Glomerular endothelial cell (primary cell): ENCODE data around the gene CDC14A. TPM values are rescaled to one million over a fixed set of nuclear protein-coding genes. Genes with fewer than 3 reads are reported as not detected.

Source experiments
- DNase-seq: peaks from one replicate; pipeline ENCODE4 v3.0.0-alpha.2; 2011; ENCODE audit warnings: low read depth, low spot score; ENCODE audit errors: extremely low read depth
- total RNA-seq: library from RNA; depleted of rRNA; stranded (reverse); fragments of >200 nt; gene quantifications from 2 replicates; pipeline ENCODE4 v1.2.3, GENCODE V29; 2015

The CDC14A gene
- total RNA-seq, 1 donor from 2014 or later, result 11.8 TPM

DNA sequence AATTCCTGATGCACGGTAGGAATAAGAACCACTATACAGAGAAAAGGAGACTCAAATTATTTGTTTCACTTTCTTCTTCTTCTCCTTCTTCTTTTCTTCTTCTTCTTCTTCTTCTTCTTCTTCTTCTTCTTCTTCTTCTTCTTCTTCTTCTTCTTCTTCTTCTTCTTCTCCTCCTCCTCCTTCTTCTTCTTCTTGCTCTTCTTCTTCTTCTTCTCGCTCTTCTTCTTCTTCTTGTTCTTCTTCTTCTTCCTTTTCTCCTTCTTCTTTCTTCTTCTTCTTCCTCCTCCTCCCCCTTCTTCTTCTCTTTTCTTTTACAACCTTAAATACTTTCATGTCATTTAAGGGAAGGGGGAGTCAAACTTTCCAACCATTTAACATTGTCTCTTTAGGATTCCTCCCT lies 174.6 kb downstream of the CDC14A start:
- no peak for DNase-seq

DNA sequence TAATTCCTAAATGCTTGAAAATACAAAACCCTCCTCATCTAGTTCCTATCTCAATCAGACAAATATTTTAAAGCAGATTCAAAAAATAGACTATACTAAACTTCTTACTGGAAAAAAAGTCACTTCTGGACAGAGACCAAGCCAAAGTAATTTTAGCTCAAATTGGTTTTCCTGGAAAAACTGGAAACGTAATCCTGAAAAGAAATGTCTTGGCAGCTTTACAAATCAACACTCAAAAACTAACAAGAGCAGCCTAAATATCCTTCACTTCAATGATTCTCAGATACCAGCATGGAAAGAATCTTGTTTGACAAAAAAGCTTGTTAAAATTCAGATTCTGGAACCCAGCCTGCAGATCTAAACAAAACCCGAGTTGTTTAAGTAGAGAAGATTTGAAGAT lies 176.6 kb downstream of the CDC14A start:
- no peak for DNase-seq

DNA sequence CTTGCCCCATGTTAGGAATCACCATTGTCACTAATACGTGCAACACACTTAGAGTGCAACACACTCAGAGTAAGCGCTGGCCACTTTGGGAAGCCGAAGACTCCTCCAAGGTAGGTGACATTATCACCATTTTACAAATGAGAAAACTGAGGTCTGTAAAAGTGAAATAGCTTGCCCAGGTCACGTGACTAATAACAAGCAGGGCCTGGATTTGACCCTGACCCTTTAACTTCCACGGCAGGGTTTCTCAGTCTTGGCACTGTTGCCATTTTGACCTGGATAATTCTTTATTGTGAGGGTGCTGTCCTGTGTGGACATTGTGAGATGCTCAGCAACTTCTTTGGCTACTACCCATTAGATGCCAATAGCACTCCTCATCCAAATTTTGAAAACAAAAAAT lies 177.8 kb downstream of the CDC14A start:
- no peak for DNase-seq

DNA sequence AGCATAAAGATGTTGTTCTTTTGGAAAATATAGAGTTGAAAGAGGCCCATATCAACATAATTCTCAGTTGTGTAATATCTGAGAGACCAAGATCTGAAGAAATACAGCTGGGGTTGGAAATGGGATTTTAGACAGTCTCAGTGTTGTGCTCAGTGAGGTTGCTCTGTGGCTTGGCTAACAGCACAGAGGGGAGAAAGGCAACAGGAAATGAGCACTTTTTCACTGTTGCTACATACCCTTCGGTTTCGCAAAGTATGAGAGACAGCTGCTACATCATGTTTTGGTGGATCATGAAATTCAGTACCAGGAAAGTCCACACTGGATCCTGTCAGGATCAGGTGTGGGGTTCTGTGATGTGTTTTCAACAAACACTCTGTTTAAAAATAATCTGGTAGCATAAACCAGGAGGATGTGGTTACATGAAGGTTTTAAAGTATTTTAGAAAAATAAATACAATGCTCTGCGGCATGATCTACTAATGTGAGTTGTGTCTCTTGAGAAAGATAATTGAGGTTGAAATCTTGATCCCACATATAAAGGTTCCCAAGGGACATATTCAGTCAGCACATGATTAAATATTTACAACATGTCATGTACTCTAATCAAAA lies 178.7 kb downstream of the CDC14A start:
- no peak for DNase-seq

DNA sequence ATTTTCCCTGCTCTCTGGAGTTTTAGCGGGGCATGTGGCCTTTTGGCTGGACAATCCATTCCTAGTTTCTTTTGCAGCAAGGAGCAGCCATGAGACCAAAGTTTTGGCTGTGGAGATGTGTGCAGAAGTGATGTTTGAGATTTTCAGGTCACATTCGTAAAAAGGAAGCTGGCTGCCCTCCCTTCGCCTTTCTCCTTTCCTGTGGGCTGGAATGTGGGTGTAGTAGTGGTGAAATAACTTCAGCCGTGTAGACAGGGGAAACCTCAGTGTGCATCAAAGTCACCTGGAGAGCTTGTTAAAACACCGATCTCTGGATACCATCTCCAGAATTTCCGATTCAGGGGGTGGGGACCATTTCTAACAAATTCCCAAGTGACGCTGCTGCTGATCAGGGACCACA lies 180.3 kb downstream of the CDC14A start:
- DNase-seq, result no peak

DNA sequence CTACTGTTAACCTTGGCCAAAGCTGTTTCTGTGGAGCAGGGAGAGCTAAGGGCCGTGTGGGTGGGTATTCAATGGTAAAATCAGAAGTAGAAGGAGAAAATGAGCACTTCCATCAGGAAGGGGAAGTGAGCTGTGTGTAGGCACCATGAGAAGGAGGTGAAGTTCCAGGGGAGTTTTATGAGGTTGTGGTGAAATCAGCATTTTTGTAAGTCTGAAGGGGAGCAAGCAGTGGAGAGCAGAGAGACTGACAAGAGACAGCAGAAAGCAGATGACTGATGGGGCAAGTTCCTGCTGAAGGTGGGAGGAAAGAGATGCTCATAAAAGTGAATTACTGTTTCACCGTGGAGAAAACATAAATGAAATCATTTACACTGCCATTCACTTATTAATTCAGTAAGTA lies 183.0 kb downstream of the CDC14A start:
- no peak for DNase-seq

DNA sequence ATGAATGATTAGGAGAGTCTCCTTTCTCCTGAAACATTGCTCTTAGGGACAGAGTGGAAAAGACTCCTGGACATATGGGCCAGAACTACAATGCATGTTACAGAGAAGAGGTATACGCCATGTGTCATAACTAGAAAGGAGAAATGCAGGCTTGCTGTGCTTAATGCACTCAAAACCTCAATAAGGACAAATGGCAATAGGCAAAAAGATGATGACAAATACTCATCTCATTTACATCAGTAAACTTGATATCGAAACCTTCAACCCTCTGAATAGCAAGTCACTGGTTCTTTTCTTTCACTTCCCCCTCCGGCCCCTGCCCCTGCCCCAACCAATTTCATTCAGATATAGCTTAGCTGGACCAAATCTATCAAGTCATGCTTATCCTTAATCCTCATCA lies 183.7 kb downstream of the CDC14A start:
- no peak for DNase-seq

DNA sequence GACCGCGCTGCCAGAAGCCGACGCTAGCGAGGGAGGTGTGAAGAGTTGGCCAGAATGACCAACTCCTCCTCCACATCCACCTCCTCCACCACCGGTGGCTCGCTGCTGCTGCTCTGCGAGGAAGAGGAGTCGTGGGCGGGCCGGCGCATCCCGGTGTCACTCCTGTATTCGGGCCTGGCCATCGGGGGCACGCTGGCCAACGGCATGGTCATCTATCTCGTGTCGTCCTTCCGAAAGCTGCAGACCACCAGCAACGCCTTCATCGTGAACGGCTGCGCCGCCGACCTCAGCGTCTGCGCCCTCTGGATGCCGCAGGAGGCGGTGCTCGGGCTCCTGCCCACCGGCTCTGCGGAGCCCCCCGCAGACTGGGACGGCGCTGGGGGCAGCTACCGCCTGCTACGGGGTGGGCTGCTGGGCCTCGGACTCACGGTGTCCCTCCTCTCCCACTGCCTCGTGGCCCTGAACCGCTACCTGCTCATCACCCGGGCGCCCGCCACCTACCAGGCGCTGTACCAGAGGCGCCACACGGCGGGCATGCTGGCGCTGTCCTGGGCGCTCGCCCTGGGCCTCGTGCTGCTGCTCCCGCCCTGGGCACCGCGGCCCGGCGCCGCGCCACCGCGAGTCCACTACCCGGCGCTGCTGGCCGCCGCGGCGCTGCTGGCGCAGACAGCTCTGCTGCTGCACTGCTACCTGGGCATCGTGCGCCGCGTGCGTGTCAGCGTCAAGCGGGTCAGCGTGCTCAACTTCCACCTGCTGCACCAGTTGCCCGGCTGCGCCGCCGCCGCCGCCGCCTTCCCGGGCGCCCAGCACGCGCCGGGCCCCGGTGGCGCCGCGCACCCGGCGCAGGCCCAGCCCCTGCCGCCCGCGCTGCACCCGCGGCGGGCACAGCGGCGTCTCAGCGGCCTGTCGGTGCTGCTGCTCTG lies 186.9 kb downstream of the CDC14A start:
- no peak for DNase-seq

DNA sequence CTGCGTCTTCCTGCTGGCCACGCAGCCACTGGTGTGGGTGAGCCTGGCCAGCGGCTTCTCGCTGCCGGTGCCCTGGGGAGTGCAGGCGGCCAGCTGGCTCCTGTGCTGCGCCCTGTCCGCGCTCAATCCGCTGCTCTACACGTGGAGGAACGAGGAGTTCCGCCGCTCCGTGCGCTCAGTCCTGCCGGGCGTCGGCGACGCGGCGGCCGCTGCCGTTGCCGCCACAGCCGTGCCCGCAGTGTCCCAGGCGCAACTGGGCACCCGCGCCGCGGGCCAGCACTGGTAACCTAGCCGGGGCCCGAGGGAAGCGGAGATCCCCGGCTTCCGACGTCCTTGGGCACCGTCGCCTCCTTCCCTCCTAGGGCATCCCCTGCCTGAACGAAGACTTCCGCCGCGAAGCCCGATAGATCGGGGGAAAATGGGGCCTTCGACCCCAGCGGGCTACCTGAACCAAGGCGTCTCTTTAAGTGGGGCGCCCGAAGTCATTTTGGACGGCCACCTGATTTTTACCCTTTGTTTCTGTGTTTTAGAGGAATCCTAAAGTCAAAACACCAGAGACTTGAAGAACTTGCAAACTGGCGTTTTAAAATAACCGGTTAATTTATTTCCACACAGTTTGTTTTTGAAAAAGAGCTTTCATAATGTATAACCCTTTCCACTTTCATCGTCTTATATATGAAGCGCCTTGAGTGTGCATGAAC lies 187.7 kb downstream of the CDC14A start:
- no peak for DNase-seq

DNA sequence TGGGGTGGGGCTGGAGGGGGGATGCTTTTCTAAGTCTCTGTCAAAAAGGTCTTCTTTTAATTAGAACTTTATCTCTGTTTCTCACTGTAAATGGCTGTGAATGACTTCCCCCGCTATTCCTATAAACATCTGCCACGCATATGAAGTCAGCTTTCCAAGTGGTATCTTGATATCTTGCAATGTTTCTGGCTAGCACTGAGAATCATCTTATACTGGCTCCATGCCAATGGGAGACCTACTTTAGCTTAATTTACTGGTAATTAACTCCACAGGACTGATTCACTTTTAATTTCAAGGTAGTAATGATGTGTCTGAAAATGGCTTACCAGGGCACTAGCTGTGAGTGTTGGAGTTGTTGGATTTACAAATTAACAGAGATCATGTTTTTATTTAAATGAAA lies 190.0 kb downstream of the CDC14A start:
- DNase-seq, result no peak

DNA sequence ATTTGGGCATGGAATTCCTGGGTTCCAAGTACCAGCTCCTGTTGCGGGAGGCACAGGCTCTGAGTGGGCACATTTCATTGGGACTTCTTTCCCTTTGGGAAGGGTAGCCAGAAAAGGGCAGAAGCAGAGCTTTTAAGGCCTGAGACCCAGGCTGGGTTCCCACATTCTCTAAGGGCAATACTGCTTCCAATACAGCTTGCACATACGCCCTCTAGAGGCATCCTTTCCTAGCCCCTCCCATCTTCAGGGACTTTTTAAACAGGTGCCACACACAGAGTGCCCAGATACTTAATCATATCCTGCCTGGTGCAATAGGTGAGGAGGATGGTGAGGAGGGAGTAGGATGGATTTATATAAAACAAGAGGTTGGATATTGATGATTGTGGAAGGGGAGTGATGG lies 191.3 kb downstream of the CDC14A start:
- DNase-seq, result no peak

DNA sequence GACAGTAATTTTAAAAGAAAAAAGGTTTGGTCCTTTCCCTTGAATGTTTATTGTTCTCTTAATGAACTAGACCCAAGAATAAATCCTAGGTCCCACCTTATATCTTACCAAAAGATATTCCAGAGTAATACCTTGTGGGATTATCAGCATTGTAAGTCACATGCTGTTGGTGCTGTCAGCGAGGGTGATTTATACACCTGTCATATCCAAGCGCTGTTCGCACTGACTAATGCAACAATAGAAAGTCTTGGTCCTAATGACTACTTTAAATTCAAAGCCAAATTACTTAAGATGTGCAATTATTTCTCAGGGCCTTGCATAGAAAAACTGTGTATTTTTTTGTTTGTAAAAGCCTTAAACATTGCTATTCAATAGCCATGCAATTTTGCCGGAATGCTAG lies 192.5 kb downstream of the CDC14A start:
- DNase-seq, result no peak

DNA sequence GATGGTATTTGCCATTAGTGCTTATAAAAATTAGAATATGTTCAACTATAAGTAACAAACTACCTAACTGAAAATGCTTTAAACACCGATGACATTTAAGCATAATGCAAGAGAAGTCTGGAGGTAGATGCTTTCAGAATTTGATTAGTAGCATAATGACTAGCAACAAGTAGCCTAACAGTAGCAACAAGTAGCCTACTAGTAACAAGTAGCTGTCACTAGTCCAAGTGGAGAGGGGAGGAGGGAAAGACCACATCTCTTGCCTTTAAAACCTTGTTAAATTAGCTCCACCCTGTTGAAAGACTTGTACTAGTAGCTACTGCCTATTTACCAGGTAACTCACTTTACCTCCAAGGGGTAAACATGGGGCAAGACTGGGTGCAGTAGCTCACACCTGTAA lies 193.5 kb downstream of the CDC14A start:
- DNase-seq, result no peak

DNA sequence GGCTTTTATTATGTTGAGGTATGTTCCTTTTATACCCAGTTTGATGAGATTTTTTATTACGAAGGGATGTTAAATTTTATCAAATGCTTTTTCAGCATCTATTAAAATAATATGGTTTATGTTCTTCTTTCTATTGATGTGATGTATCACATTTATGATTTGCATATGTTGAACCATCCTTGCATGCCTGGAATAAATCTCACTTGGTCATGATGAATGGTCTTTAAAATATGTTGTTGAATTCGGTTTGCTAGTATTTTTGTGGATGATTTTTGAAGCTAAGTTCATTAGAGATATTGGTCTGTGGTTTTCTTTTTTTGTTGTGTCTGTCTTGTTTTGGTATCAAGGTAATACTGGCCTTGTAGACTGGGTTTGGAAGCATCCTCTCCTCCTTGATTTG lies 199.7 kb downstream of the CDC14A start:
- DNase-seq, result no peak

DNA sequence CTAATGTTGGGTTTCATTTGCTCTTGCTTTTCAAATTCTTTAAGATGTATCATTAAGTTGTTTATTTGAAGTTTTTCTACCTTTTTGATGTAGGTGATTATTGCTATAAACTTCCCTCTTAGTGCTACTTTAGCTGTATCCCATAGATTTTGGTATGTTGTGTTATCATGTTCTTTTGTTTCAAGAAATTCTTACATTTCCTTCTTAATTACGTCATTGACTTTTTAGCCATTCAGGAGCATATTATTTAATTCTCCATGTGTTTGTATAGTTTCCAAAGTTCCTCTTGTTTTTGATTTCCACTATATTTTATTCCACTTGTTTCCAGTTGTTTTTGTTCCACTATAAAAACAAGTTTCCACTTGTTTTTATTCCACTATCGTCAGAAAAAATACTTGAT lies 200.6 kb downstream of the CDC14A start:
- no peak for DNase-seq

DNA sequence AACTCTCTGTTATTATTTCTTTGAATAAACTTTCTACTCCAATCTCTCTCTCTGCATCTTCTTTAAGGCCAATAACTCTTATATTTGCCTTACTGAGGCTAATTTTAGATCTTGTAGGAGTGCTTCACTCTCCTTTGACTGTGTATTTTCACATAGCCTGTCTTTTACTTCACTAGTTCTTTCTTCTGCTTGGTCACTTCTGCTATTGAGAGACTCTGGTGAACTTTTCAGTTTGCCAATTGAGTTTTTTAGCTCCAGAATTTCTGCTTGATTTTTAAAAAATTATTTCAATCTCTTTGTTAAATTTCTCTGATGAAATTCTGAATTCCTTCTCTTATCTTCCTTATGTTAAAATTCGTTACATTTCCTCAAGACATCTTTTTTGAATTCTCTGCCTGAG lies 203.9 kb downstream of the CDC14A start:
- no peak for DNase-seq

DNA sequence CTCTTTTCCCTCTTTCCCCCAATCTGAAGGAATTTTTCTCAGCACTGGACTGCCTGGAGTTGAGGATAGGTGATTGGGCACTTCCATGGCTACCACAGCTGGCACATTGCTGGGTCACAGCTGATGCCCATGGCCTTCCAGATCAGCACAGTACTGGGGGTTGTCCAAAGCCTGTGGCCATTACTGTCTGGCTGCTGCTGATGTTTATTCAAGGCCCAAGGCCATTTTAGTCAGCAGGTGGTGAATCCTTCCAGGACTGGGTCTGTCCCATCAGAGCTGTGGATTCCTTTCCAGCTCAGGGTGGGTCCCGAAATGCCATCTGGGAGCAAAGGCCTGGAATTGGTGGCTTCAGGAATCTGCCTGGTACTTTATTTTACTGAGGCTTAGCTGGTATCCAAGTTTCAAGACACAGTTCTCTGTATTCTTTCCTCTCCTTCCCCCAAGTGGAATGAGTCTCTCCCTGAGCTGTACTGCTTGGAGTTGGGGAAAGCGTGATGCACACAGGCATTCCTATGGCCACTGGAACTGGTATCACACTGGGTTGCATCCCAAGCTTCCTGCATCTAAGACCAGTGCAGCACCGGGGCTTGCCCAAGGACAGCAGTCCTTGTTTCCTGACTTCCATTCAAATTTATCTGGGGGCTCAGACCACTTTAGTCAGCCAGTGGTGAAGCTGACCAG lies 204.8 kb downstream of the CDC14A start:
- DNase-seq, result no peak

DNA sequence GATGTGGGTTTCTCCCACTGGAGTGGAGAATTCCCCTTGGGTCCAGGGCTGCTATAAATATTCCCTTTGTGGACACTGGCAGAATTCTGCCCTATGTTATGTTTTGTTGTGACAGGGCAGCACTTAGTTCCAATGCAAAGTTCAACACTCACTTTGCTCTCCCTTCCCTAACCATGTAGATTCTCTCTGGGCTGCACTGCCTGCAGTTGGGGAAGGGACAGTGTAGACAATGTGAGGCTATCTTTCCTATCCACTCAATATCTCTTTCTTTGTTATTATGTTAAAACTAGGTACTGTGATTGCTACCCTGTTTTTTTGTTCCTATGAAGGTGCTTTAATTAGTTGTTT lies 205.3 kb downstream of the CDC14A start:
- DNase-seq, result no peak

DNA sequence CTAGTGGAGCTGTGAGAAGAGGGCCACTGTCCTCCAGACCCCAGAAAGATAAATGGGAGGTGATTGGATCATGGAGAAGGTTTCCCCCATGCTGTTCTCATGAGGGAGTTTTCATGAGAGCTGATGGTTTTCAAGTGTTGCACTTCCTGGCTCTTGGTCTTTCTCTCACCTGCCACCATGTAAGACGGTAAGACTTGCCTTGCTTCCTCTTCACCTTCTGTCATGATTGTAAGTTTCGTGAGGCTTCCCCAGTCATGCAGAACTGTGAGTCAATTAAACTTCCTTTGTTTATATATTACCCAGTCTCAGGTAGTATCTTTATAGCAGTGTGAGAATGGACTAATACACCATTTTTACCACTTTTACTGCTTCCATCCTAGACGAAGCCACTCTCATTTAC lies 213.2 kb downstream of the CDC14A start:
- no peak for DNase-seq

DNA sequence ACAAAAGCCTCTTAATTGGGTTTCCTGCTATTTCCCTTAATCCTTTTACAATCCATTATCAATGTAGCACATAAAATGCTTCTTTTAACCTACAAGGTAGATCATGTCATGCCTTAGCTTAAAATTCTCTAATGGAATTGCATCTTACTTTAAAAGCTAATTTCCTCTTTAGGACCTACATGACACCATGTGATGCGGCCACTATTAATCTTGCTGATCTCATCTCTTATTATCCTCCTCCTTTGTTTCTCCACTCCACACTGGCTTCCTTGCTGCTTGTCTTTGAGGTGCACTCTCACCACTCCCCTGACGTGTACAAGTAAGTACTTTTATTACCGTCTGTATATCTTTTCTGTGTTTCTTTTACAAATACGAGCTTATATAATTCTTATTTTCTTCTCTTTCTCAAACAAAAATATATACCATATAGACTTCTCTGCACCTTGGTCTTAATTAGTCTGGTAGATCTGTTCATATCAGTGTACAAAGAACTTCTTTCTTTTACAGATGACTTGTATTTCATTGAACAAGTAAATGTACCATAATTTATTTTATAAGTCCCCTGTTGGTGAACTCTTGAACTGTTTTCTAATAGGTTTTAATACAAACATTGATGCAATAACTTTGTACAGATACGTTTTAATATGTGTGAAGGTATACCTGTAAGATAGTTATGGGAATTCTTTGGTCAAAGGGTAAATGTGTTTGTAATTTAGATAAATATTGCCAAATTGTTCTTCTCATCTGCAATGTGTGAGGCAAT lies 213.8 kb downstream of the CDC14A start:
- DNase-seq, result no peak

DNA sequence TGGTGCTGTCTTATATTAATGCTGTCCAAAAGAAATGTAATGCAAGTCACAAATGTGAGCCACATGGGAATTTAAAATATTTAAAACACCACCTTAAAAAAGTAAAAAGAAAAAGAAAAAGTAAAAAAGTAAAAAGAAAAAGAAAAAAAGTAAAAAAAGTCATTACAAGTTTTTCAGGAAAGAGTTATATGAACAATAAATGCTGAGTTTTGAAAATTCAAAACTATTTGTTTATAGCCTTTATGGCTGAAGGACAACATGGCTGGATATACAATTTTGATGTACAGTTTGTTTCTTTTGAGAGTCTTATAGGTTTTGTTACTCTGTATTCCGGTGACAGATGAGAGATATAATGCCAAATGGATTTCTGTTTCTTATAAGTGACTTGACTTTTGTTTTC lies 214.8 kb downstream of the CDC14A start:
- no peak for DNase-seq
